GM15510 (cell line): ENCODE measurements around the gene SLCO3A1.

ENCODE experiments used
- POLR2A ChIP-seq: IDR thresholded peaks from 3 replicates; pipeline ENCODE4 v1.6.1; 2011; ENCODE audit warnings: borderline replicate concordance; ENCODE audit not compliant: insufficient read length; ENCODE audit errors: extremely low read depth

The SLCO3A1 gene

GRCh38 chr15:92002666-92003065 lies 149.2 kb downstream of the SLCO3A1 start:
- no peak for TF ChIP-seq POLR2A

- no peak for TF ChIP-seq POLR2A
These were observed 150.1 kb downstream of the SLCO3A1 start for GRCh38 chr15:92003515-92004067.

GRCh38 chr15:92005154-92005553 lies 151.6 kb downstream of the SLCO3A1 start:
- no peak for TF ChIP-seq POLR2A

- no peak for TF ChIP-seq POLR2A
These were observed 152.9 kb downstream of the SLCO3A1 start for GRCh38 chr15:92006186-92007028.

GRCh38 chr15:92009162-92009561 lies 155.7 kb downstream of the SLCO3A1 start:
- TF ChIP-seq POLR2A = no peak

GRCh38 chr15:92011611-92012367 lies 158.3 kb downstream of the SLCO3A1 start:
- TF ChIP-seq POLR2A = no peak

- no peak for TF ChIP-seq POLR2A
These were observed 158.8 kb downstream of the SLCO3A1 start for GRCh38 chr15:92012368-92012629.

GRCh38 chr15:92012881-92013280 lies 159.4 kb downstream of the SLCO3A1 start:
- TF ChIP-seq POLR2A = no peak

GRCh38 chr15:92014281-92015030 lies 160.9 kb downstream of the SLCO3A1 start:
- no peak for TF ChIP-seq POLR2A

GRCh38 chr15:92017882-92018534 lies 164.5 kb downstream of the SLCO3A1 start:
- TF ChIP-seq POLR2A = no peak

- TF ChIP-seq POLR2A = no peak
These were observed 165.2 kb downstream of the SLCO3A1 start for GRCh38 chr15:92018535-92019239.

- no peak for TF ChIP-seq POLR2A
These were observed 166.2 kb downstream of the SLCO3A1 start for GRCh38 chr15:92019706-92020105.

- TF ChIP-seq POLR2A = no peak
These were observed 166.7 kb downstream of the SLCO3A1 start for GRCh38 chr15:92020207-92020606.

- no peak for TF ChIP-seq POLR2A
These were observed 167.3 kb downstream of the SLCO3A1 start for GRCh38 chr15:92020804-92021203.
